GM21515 (cell line): ENCODE measurements around the gene CTSK.
"Not testable (repeated sequence)": the region's sequence is repeated elsewhere in the genome, so short reads cannot be mapped to it uniquely, and the experiment has no call there.

Source experiments
- ATAC-seq: cut with Tn5 transposase; IDR thresholded peaks from one replicate; pipeline ENCODE4 v1.9.1; 2021; ENCODE audit not compliant: unreplicated experiment

CTSK gene

GRCh38 chr1:150807249-150808023 is 624 bp downstream of the CTSK start:
- no peak for ATAC-seq

- no peak for ATAC-seq
Measured at GRCh38 chr1:150805899-150806298, 2.2 kb downstream of the CTSK start.

DNA sequence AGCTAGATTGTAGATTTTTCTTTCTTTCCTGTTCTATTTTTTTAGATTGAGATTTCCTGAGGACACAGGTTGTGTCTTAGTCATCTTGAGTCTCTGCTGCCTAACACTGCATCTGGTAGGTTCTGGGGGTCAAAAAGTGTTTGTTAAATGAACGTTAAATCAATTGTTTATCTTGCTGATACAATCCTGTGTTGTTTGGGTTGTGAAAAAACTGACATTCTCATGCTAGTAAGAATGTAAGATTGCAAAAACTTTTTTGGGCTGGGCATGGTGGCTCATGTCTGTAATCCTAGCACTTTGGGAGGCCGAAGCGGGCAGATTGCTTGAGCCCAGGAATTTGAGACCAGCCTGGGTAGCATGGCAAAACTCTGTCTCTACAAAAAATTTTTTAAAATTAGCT is 3.4 kb downstream of the CTSK start:
- ATAC-seq, result no peak

DNA sequence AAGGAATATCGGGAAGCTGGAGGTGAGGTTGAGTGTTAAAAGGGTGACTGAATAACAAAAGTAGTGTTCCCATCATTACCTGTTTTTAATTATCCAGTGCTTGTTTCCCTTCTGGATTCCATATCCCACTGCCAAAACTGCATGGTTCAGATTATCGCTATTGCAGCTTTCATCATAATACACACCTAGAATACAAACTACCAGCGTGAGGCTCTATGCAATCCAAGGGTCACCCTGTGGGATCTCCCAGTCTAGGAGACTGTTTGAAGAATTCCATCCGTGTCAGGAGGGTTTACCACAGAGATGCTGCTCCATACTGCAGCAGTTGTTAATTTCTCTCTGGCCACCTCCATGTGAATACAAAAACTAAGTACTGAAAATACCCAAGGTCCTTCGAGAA is 9.0 kb downstream of the CTSK start:
- ATAC-seq, result no peak

DNA sequence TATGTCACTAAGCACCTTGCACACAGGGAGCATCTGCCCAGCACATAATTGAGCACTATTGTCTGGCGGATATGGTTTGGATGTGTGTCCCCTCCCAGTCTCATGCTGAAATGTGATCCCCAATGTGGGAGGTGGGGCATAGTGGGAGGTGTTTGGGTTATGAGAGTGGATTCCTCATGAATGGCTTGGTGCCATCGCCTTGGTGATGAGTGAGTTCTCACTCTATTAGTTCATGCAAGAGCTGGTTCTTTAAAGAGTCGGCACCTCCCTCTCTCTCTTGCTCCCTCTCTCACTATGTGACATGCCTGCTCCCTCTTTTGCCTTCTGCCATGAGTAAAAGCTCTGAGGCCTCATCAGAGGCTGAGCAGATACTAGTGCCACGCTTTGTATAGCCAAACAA is 9.5 kb downstream of the CTSK start:
- no peak for ATAC-seq

GRCh38 chr1:150796374-150796773 is 11.7 kb downstream of the CTSK start:
- no peak for ATAC-seq

DNA sequence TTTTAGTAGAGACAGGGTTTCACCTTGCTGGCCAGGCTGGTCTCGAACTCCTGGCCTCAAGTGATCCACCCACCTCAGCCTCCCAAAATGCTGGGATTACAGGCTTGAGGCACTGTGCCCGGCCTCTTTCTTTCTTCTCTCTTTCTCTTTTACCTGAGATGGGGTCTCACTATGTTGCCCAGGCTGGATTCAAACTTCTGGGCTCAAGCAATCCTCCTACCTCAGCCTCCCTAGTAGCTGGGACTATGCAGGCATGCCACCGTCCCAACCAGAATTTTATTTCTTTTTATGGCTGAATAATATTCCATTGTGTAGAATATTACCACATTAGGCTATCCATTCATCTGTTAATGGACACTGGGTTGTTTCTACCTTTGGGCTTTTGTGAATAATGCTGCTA is 14.3 kb downstream of the CTSK start:
- ATAC-seq, result not testable (repeated sequence)

DNA sequence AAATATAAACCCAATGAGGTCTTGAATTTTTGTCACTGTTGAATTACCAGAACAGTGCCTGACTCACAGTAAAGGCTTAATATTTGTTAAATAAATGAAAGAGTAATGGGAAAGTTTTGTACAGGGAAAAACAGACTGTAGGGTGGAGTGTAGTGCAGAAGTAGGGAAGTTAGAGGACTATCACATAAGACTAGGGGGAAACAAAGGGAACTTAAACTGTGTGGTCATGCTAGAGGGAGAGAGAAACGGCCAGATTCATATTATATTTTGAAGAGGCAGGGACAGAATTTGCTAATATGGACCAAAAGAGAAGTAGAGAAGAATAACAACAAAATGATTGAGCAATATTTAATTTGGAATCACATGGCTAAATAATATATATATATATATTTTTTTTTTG is 14.8 kb downstream of the CTSK start:
- no peak for ATAC-seq

DNA sequence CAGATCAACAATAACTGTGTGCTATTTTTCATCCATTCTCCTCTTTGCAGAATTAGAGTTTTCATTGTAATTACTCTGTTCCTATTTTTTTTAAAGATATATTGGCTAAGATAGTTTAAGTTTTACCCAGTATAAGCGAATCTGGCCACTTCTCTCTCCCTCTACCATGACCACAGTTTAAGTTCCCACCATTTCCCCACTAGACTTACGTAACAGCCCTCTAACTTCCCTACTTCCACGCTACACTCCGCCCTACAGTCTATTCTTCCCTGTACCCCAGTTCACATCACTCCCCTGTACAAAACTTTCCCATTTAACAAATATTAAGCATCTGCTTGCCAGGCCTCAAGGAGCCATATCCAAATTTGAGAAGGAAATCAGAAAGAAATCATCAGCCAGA is 16.5 kb downstream of the CTSK start:
- ATAC-seq, result no peak

DNA sequence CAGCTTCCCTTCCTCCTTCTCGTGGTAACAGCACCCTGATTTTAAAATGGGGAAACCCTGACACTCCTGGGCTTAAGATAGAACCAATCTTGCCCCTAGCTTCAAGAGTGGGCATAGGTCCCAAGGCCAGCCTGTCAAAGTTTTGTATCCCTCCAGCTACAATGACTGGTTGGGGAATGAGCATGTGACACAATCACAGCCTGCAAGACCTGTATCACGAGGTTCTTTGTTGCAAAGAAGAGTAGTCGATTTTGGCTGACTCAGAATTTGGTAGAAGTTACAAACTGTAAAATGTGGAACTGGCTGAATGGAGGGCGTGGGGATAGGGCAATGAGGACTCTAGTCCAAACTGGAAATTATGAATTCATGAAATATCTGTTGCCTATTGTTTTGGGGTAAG is 18.7 kb downstream of the CTSK start:
- no peak for ATAC-seq

GRCh38 chr1:150788946-150789345 is 19.1 kb downstream of the CTSK start:
- ATAC-seq, result no peak

- no peak for ATAC-seq
Measured at GRCh38 chr1:150787455-150787854, 20.6 kb downstream of the CTSK start.

GRCh38 chr1:150780510-150780909 is 27.6 kb downstream of the CTSK start:
- ATAC-seq, result no peak

GRCh38 chr1:150778409-150778808 is 29.7 kb downstream of the CTSK start:
- no peak for ATAC-seq

DNA sequence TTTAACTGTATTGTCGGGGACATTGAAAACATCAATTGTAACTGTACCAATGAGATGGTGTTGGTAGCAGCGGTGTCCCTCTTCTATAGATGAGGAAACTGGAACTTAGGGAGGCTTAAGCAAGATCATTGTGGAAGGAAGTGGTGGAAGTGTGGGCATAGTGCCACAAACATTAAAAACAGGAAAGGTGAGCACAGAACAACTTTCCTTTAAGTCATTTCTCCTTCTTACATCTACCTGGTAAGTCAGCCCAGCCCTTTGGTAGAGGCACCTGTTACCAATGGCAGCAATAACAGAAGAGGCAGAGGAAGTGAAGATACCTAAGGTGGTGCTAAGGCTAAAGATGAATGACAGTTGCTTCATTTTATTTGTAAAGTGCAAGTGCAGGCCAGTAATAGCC is 30.5 kb downstream of the CTSK start:
- ATAC-seq, result no peak

GRCh38 chr1:150775931-150776505 is 32.0 kb downstream of the CTSK start:
- ATAC-seq, result not testable (repeated sequence)

DNA sequence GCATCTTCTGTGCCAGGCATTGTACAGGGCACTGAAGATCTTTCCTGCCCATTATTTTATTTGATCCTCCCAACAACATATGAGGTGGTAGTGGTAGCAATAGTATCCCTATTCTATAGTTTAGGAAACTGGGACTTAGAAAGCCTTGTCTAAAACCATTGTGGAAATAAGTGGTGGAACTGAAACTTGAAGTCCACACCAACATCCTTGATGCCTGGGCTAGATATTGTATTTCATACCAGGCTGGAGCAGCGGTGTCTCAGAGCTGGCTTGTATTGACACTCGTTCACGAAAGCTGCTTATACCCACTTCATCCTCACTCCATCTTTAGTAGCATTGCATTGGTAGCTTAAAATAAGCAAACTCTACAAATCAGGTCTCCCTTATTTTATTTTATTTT is 32.8 kb downstream of the CTSK start:
- ATAC-seq, result no peak

DNA sequence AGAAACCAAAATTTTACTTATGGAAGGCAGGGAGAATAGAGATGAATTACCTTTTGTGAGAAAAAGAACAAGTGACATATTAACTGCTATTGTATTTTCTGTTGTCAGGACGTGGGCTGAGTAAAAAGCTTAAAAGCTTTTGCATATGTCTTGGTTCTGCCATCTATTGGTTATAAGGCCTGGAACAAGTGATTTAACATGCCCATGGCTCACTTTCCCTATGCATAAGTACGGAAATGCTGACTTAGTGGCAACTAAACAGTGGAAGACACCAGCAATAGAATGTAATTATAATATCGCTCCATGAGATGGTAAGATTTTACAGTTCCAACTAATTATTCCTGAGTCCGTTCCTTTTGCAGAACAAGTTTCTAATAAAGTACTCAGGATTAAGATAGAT is 35.7 kb downstream of the CTSK start:
- ATAC-seq, result no peak

DNA sequence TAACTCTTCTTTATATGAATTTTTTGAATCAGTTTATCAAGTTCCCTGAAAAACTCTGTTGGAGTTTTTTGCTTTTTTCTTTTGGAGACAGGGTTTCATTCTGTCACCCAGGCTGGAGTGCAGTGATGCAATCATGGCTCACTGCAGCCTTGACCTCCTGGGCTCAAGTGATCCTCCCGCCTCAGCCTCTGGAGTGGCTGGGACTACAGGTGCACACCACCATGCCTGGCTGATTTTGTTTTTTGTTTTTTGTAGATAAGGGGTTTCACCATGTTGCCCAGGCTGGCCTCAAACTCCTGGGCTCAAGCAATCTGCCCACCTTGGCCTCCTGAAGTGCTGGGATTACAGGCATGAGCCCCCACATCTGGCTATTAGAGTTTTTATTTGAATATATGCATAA is 40.4 kb downstream of the CTSK start:
- not testable (repeated sequence) for ATAC-seq

DNA sequence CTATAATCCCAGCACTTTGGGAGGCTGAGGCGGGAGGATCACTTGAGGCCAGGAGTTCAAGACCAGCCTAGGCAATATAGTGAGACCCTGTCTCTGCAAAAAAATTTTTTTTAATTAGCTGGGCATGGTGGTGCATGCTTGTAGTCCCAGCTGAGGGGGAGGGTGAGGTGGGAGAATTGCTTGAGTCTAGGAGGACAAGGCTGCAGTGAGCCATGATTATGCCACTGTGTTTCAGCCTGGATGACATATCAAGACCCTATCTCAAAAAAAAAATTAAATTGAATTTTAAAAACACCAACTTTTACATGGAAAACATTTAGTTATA is 42.1 kb downstream of the CTSK start:
- ATAC-seq, result not testable (repeated sequence)

- ATAC-seq, result peak; percentile 80
Measured at GRCh38 chr1:150765296-150765976, 42.6 kb downstream of the CTSK start, which contains the start of gene CTSS. Gene CTSS, minus strand, starts transcription at chr1:150765778. Its CDS starts 1,015 bp downstream, at chr1:150764763.

DNA sequence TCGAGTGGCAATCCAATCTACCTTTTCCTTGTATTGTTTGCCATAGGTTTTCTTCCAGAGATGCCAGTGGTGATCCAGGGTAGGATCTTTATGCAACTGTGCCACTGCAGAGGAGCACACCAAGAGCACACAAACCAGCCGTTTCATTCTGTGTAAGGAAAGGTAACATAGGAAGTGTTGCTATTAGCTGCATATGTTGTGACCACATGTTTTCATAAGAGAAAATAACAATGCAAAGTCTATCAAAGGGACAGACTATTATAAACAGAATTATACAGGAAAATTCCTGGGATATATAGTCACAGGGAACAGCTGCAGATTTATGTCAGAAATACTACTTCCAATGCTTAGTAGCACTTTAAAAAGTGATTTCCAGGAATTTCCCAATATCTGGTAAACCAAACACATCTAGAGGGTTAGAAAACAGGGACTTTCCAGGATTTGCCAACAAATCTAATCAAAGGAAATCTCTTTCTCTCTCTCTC is 43.4 kb downstream of the CTSK start:
- no peak for ATAC-seq
